Suppressor macrophage treated with lipopolysaccharide for 4 hours (primary cell): ENCODE results near the gene HIPK2.
A peak's percentile ranks its signal among the peaks of the same experiment; 100 is the strongest.

Source experiments
- DNase-seq: peaks from one replicate; pipeline ENCODE4 v3.0.0-alpha.2; 2020

Gene HIPK2

DNA sequence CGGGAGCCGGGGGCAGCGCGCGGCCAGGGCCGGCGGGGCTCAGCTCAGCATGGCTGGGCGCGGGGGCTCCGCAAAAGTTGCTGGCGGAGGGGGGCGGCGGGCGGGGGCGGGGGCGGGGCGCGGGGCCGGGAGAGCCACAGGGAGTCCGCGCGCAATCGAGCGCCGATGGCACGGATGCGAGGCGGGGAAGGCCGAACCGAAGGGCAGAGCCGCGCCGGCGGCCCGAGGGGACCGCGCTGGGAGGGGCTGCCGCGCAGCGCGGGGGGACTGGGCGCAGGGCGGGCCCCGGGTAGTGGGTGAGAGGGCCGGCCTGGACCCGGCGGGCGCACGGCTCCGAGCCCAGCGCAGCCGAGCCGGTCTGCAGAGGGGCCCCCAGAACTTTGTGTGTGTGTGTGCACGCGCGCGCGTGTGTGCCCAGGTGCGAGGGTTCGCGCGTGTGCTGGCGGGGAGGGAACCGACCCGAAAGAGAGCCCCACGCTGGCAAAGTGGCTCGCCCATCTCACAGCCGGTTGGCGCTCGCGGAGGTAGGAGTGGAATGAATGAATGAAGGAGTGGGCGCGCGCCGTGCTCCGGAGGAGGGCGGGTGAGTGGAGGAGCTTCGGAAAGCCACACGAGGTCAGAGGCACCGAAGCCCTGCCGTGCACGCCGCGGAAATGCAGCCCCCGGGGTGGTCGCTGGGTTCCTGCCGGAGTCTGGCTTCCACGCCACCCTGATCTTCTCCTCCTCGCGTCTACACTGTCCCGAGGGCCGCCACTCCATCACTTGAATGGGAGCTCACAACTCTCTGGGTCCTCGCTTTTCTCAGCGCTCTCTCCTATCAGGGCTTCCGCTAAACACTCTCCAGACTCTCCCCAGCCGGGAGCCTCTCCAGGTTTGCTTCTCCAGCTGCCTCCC, at the start of gene HIPK2:
Gene HIPK2, minus strand, starts transcription at position 51 of the 894 bp plus-strand sequence. CDS start 375 bp downstream, outside the sequence.
- peak; percentile 68 for DNase-seq

DNA sequence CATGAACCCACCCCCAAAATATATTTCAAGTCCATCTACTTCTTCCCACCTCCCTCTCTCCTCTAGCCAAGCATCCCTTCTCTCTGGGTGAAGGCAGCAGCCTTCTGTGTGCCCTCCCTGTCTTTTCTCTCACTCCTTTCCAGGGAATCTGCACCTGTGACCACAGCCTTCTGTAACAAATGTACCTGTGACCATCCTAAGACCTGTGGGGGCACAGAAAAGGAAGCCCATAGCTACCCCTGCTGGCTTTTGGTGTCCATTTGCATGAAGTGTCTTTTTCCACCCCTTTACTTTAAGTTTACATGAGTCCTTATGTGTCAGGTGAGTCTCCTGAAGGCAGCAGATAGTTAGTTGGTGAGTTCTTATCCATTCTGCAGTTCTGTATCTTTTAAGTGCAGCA, 49.2 kb upstream of the HIPK2 start:
- no peak for DNase-seq

DNA sequence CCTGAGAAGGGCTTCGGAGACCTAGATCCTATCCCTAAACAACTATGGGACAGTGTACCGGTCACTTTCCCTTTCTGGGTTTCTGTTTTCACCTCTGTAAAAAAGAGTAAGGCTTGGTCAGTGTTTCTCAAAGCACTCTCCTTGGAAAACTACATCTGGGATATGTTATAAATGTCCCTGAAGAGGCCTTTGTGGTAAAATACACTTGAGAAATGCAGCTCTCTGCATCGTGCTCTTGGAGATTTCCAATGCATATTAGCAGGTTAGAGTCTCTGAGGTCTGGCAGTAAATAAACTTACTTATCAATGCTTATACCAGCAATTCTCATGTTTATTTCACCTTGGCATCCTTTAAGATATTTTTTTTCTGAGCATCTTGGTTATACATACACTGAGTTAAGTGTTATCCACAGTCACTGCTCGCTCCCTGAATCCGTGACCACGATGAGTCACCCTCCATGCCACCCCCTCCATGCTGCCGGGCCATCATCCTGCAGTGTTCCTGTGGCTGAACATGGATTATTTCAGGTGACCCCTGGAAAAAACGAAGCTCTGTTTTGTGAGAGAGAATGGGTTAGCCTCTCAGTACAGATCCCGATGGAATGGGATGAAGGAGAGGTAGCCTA, 48.0 kb upstream of the HIPK2 start:
- peak; percentile 42 for DNase-seq

DNA sequence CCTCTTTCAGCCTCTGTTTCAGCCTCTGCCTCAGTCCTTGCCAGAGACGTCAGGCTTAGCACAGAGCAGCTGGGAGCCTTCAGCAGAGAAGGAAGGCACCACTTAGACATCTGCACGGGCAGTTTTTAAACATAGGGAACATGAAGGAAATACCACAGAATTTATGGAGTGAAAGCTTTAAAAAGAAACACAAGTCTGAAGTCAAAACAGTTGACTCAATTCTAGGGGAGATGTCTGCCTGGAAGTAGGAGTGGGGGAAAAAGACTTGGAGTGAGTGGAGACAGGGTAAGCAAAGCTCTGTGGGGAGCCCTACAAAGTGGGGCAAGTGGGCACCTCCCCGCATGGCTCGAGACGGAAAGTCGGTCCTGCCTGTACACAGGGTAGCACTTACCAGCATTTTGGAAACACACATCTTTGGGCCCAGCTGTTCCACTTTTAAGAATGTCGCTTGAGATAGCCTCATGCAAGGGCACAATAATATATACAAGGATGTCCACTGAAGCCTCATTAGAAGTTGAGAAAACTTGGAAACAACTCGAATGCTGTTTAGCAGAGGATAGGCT, 46.2 kb upstream of the HIPK2 start:
- no peak for DNase-seq

- DNase-seq, result no peak
Observed at GRCh38 chr7:139822855-139823254, 45.1 kb upstream of the HIPK2 start.

DNA sequence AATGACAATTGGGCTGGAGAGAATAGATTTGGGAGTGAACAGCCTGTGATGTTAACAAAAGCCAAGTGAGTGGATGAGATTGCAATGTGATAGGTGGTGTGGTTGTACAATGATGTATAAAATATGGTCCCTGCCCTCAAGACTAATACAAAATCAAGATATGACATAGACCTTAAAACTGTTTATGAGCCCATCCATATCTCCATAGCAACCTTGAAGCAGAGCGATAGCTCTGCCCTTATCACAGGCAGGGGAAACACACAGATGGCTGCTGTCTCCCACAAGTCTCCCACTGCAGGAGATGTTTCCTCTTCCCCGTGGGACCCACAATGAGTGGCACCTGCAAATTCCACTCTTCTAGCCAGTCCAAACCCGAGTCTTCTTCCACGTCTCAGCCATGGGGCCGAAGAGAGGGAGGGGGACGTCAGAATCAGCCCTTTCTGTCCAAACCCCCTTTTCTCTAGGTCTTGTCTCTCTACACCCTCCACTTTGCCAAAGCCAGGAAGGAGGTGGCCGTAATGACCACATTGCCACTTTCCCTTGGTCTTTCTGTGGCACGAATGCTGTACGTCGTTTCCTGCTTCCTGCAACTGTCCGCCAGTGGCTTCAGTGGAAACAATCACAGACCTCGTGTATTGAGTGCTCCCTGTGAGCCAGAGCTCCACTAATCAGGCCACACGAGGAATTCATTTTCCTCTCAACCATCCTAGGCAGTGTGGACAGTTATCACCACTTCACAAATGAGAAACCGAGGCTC, 43.7 kb upstream of the HIPK2 start:
- DNase-seq, result no peak

DNA sequence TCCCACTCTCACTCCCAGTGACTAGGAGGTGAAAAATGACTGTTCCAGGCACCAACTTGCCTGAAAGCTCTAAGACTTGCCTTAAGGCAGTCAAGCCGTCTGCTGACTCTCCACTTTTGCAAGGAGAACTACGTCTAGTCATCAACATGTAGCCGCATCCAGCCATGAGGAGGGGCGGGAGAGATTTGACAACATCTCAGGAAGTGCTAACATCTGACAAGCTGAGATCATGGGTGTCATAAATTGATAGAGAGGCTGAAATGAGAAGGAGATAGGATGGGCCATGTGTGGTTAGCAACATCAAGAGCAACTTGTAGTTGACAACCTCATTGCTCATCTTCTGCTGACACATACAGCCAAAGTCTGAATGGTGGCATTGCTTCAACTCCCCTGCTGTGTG, 42.3 kb upstream of the HIPK2 start:
- peak; percentile 81 for DNase-seq

GRCh38 chr7:139817249-139817648, 39.5 kb upstream of the HIPK2 start:
- no peak for DNase-seq

DNA sequence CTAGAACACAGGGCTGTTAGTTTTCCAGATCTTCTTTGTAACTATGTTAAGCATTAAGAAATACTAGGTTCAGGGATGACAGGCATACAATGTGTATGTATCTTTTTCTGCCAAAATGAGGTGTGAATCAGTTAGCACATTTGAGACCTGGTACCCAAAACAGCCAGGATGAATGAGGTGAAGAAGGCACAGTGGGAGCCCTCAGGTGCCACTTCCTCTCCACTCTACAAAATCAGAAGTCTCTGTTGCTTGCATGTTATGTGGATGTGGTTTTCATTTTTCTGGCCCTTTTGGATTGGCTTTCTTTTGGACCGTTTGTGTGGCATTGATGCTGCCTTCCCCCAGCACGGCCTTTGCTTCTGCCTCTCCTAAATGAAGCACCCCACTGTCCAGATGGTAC, 35.9 kb upstream of the HIPK2 start:
- DNase-seq, result no peak

- DNase-seq, result peak; percentile 27
Observed at GRCh38 chr7:139813151-139813550, 35.4 kb upstream of the HIPK2 start.

- DNase-seq, result peak; percentile 29
Observed at GRCh38 chr7:139811066-139811465, 33.3 kb upstream of the HIPK2 start.

DNA sequence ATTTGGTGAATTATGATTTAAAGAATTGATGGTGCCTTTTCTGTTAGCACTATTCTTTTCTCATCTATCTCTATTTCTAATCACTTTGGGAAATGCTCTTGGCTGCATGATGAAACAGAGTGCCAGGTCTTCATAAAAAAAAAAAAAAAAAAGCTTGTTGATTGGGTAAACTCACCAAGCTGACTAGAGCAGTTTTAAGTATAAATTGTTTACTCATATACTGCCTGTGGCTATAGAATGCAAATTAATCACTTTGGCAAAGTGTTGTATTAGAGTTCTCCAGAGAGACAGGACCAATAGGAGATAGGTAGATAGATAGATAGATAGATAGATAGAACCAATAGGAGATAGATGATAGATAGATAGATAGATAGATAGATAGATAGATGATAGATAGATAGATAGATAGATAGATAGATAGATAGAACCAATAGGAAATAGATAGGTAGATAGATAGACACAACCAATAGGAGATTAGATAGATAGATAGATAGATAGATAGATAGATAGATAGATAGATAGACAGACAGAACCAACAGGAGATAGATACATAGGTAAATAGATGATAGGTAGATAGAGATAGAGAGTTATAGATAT, 31.1 kb upstream of the HIPK2 start:
- no peak for DNase-seq

DNA sequence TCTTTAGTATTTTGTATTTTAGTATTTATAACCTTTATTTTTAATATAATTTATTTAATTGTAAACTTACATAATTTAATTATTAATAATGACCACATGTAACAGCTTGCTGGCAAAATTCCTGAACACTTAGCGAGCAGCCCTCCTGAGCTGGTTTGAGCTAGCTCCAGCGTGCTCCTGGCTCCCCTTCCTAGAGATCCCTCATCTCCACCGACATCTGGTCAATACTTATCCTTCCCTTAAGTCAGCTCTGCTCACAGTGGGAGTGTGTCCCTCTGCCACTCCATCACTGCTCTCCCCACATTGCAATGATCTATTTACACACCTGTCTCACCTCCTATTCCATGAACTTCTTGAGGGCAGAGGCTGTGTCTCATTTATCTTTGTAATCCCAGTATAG, 30.6 kb upstream of the HIPK2 start:
- no peak for DNase-seq

DNA sequence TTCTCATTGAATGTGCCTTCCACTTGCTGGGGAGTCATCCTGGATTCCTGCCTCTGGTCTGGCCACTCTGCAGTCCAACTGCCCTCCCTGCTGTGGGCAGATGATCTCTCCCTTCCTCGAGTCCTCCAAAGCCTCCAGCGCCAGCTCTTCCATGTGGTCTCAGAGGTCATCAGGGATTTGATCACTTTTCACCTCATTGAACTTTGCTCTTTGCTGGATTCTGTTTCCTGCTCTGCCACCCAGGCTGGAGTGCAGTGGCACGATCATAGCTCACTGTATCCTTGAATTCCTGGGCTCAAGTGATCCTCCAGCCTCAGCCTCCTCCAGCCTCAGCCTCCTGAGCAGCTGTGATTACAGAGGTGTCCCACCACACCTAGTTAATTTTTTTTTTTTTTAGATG, 29.2 kb upstream of the HIPK2 start:
- no peak for DNase-seq

- no peak for DNase-seq
Observed at GRCh38 chr7:139804571-139804970, 26.8 kb upstream of the HIPK2 start.

GRCh38 chr7:139799586-139799985, 21.8 kb upstream of the HIPK2 start:
- peak; percentile 80 for DNase-seq

DNA sequence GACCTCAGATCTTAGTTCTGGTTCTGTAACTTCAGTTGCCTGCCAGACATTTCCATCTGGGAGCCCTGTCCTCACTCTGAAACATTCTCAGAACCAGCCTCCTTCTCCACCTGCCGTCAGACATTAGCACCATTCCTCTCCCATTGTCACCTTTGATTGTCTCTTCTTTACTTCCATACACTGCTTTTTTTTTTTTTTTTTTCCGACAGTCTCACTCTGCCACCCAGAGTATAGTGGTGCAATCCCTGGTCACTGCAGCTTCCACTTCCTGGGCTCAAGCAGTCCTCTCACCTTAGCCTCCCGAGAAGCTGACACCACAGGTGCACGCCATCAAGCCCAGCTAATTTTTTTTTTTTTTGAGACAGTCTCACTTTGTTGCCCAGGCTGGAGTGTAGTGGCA, 21.1 kb upstream of the HIPK2 start:
- no peak for DNase-seq

DNA sequence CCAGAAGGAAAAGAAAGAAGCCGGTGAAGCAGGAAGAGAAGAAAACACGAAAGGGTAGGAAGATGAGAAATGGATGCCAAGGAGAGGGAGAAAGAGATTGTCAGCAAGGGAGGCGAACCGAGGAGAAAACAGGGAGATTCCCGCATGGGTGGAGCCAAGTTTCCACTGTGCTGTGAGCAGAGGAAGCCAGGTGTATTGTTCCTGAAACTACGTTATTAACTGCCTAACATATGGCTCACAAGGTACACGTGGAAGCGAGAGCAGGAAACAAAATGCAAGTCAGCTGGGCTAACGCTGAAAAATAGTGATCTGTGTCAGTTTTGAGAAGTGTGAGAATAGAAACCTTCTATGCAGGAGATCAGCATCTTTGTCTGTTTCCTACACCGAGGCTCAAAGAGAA, 20.4 kb upstream of the HIPK2 start:
- DNase-seq, result no peak

- no peak for DNase-seq
Observed at GRCh38 chr7:139797607-139798006, 19.8 kb upstream of the HIPK2 start.

DNA sequence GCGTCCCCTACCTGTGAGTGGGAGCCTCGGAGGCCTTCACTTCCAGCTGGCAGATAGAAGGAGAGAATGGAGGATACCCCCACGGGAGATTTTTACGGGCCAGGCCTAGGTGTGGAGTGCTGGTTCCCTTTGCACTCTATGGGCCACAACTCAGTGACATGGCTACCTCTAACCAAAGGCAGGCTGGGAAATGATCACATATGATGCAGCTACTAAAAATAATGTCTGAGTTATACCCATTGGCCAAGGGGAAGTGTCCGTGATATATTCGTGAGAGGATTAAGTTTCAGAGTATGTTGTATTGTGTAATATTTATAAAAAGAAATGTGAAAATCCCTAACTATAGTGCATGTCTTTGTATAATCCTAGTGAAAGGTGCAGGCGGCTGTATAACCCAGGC, 13.5 kb upstream of the HIPK2 start:
- DNase-seq, result peak; percentile 66

DNA sequence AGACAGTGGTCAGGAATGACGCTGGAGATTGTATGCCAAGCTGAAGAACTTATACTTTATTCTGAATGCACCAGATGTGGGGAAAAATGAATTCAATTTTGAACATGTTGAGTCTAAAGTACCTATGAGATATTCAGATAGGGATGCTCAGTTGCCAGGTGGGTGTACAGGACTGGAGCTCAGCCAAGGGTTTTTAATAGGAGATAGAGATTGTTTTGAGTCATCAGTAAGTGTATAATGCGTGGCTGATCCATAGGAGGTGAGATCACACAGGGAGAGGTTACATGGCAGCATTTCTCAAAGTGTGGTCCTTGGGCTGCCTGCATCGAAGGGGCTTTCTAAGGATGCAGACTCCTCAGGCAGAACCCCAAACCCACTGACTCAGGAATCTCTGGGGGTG, 6.8 kb upstream of the HIPK2 start:
- no peak for DNase-seq

GRCh38 chr7:139783647-139784385, 6.0 kb upstream of the HIPK2 start:
- no peak for DNase-seq
